Prostate gland (tissue), 2 donors: ENCODE data around the gene PXDC1. TPM values are rescaled to one million over a fixed set of nuclear protein-coding genes. Genes with fewer than 3 reads are reported as not detected.

ENCODE experiments used
- DNase-seq: peaks from one replicate; pipeline ENCODE4 v3.0.0-alpha.2; 2019; ENCODE audit warnings: low spot score
- H3K27ac ChIP-seq, 2 donors: fragments of 200-600 bp; sonication (generic); 2 replicates each; pipeline ENCODE4 v1.5.1; 2017 to 2019
- H3K27me3 ChIP-seq: fragments of 200-600 bp; sonication (generic); replicated peaks from 2 replicates; pipeline ENCODE4 v1.5.1; 2019; ENCODE audit not compliant: insufficient read depth
- H3K36me3 ChIP-seq, 2 donors: fragments of 200-600 bp; sonication (generic); 1 replicate in 1 of 2; 2 replicates in 1 of 2; pipeline versions ENCODE4 v1.5.1 to v1.8.1; 2017 to 2019
- H3K4me1 ChIP-seq: fragments of 200-600 bp; sonication (generic); replicated peaks from 2 replicates; pipeline ENCODE4 v1.5.1; 2019
- H3K4me3 ChIP-seq, 2 donors: fragments of 200-600 bp; sonication (generic); 2 replicates each; pipeline ENCODE4 v1.5.1; 2017 to 2019
- H3K9me3 ChIP-seq: fragments of 200-600 bp; sonication (generic); 2 replicates; pipeline ENCODE4 v1.5.1; 2017
- CTCF ChIP-seq, 4 experiments: fragments of 200-600 bp in 2 of 4; fragments of 450-650 bp in 2 of 4; sonication (generic) in 2 of 4; IDR thresholded peaks; 1 replicate in 3 of 4; 2 replicates in 1 of 4; pipeline ENCODE4 v1.5.1; 2016 to 2019; ENCODE audit warnings: antibody characterized with exemption in 4 of 4, mild to moderate bottlenecking in 2 of 4, moderate library complexity in 2 of 4
- POLR2A ChIP-seq: fragments of 450-650 bp; IDR thresholded peaks from one replicate; pipeline ENCODE4 v1.6.1; 2016; ENCODE audit warnings: antibody characterized with exemption, mild to moderate bottlenecking
- POLR2AphosphoS5 ChIP-seq: sonication (generic); formaldehyde crosslinking; IDR thresholded peaks from one replicate; pipeline ENCODE4 v1.6.1; 2017; ENCODE audit warnings: antibody characterized with exemption
- WGBS: methylation state at CpG from one replicate; pipeline ENCODE4 v1.1.5; 2018; 5-methylcytosine and 5-hydroxymethylcytosine counted together
- intact Hi-C: fragments of 100-400 bp; cut with DNase I; formaldehyde crosslinking; loops from one replicate; pipeline ENCODE4 v1.14.2; 2022
- total RNA-seq, 2 donors: library from RNA; depleted of rRNA; stranded (reverse); fragments of >200 nt; gene quantifications; one replicate each; pipeline ENCODE4 v1.1.0, GENCODE V29; 2016

The PXDC1 gene
- total RNA-seq, 2 donors from 2014 or later: 40.5 to 59.5 TPM

GRCh38 chr6:3731700-3732099 is 19.8 kb downstream of the PXDC1 start:
- DNase-seq: no peak
- Histone ChIP-seq H3K27me3 (no peaks in the 10 kb centered on the region), H3K9me3 (no peaks in the 10 kb centered on the region), H3K4me1 (peaks cover 3% of the 10 kb centered on the region), H3K4me3 (no peak overlapping the region), H3K27ac (no peak overlapping the region), H3K36me3 (no peaks in the 10 kb centered on the region)
- 74% methylated on average over 7 of the region's 7 CpGs for WGBS
- TF ChIP-seq POLR2AphosphoS5: no peak
- TF ChIP-seq CTCF (IDR thresholded peaks at IDR 0.05): no peak
- no peak for TF ChIP-seq POLR2A
- intact Hi-C loops: loop anchor here (2.0 to 10.0 kb wide), 3 partner anchors 277 to 453 kb away; partner anchors contain the start of gene SLC22A23

- intact Hi-C loops: loop anchor here (10.0 kb wide), 2 partner anchors 275 to 315 kb away; partner anchors contain the start of gene SLC22A23
- Histone ChIP-seq H3K4me1 (peaks cover 3% of the 10 kb centered on the region), H3K36me3 (no peaks in the 10 kb centered on the region), H3K27ac (no peak overlapping the region), H3K4me3 (no peak overlapping the region), H3K9me3 (no peaks in the 10 kb centered on the region), H3K27me3 (no peaks in the 10 kb centered on the region)
- WGBS: 81% methylated on average over 9 of the region's 9 CpGs
- DNase-seq: no peak
- no peak for TF ChIP-seq CTCF (IDR thresholded peaks at IDR 0.05)
- TF ChIP-seq POLR2A: no peak
- TF ChIP-seq POLR2AphosphoS5: no peak
Observed at GRCh38 chr6:3729603-3730344, 21.7 kb downstream of the PXDC1 start.

- 92% methylated on average over 11 of the region's 11 CpGs for WGBS
- Histone ChIP-seq H3K36me3 (no peaks in the 10 kb centered on the region), H3K4me3 (no peak overlapping the region), H3K9me3 (no peaks in the 10 kb centered on the region), H3K4me1 (peaks cover 3% of the 10 kb centered on the region), H3K27ac (no peak overlapping the region), H3K27me3 (no peaks in the 10 kb centered on the region)
- no peak for DNase-seq
- TF ChIP-seq POLR2AphosphoS5 (no peak), POLR2A (no peak), CTCF (IDR thresholded peaks at IDR 0.05) (no peak)
- intact Hi-C loops: no loop called here
Observed at GRCh38 chr6:3727593-3728108, 23.9 kb downstream of the PXDC1 start.

- 90% methylated on average over 5 of the region's 5 CpGs for WGBS
- Histone ChIP-seq H3K4me1 (no peaks in the 10 kb centered on the region), H3K36me3 (no peaks in the 10 kb centered on the region), H3K4me3 (no peak overlapping the region), H3K27me3 (no peaks in the 10 kb centered on the region), H3K9me3 (no peaks in the 10 kb centered on the region), H3K27ac (no peak overlapping the region)
- intact Hi-C loops: no loop called here
- no peak for DNase-seq
- no peak for TF ChIP-seq CTCF (IDR thresholded peaks at IDR 0.05)
- TF ChIP-seq POLR2AphosphoS5: no peak
- no peak for TF ChIP-seq POLR2A
Observed at GRCh38 chr6:3727036-3727435, 24.5 kb downstream of the PXDC1 start.

GRCh38 chr6:3726421-3726820 is 25.1 kb downstream of the PXDC1 start:
- Histone ChIP-seq H3K27me3 (no peaks in the 10 kb centered on the region), H3K27ac (no peak overlapping the region), H3K9me3 (no peaks in the 10 kb centered on the region), H3K36me3 (no peaks in the 10 kb centered on the region), H3K4me3 (no peak overlapping the region), H3K4me1 (no peaks in the 10 kb centered on the region)
- TF ChIP-seq POLR2A: no peak
- no peak for TF ChIP-seq POLR2AphosphoS5
- no peak for TF ChIP-seq CTCF (IDR thresholded peaks at IDR 0.05)
- intact Hi-C loops: no loop called here
- no peak for DNase-seq
- 81% methylated on average over 13 of the region's 13 CpGs for WGBS
